HT1080 (cell line): Measurements from ENCODE around the gene NCAM1. TPM values are rescaled to one million over a fixed set of nuclear protein-coding genes. Genes with fewer than 3 reads are reported as not detected.

Experiments
- DNase-seq: peaks from one replicate; pipeline ENCODE4 v3.0.0-alpha.2; 2015; ENCODE audit warnings: low read depth
- total RNA-seq: library from RNA; depleted of rRNA; stranded (reverse); fragments of >200 nt; shearing (Covaris generic); gene quantifications from 2 replicates; pipeline ENCODE4 v1.2.3, GENCODE V29; 2014

The NCAM1 gene
- total RNA-seq, 1 experiment from 2014 or later, result 26.3 TPM

- DNase-seq, result no peak
These were observed 122.4 kb downstream of the NCAM1 start for GRCh38 chr11:113083571-113083970.

GRCh38 chr11:113084297-113084696, 123.1 kb downstream of the NCAM1 start:
- no peak for DNase-seq

GRCh38 chr11:113085446-113085845, 124.2 kb downstream of the NCAM1 start:
- no peak for DNase-seq

DNA sequence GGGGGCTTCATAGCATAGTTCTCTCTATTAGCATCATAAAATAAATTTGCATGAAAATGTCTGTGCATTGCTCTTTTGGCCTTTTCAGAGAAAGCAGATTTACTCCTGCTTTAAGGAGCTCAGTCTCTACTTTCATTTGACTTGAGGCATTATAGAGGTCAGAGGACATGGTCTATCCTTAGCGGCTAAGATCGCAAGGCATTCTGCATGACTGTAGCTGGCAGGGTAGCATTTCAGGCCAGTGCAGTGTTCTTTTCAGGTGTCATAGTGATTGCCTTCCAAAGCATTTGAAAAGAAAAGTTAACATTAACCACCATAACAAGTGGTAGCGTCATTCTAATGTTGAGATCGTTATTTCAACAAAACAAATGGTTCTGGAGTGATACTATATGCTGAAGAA, 126.5 kb downstream of the NCAM1 start:
- no peak for DNase-seq

- peak; percentile 60 for DNase-seq
These were observed 129.7 kb downstream of the NCAM1 start for GRCh38 chr11:113090716-113091480.

- peak; percentile 47 for DNase-seq
These were observed 130.2 kb downstream of the NCAM1 start for GRCh38 chr11:113091481-113091780.

DNA sequence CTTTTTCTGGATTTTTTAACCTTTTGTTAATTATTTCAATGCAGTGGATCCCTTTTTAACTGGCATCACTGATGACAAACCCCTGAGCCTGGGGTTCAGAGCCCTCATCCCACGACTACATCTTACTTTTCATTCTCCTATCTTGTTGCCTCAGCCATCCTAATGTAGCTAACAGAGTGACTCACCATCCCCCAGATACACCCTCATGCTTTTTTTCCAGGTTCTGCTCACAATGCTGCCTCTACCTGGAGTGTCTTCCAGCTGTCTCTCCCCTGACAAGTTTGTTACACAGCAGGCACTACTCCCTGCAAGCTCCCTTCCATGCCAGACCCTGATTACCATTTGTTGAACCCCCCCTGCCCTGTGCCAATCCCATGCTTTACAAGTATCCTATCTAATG, 135.4 kb downstream of the NCAM1 start:
- no peak for DNase-seq

DNA sequence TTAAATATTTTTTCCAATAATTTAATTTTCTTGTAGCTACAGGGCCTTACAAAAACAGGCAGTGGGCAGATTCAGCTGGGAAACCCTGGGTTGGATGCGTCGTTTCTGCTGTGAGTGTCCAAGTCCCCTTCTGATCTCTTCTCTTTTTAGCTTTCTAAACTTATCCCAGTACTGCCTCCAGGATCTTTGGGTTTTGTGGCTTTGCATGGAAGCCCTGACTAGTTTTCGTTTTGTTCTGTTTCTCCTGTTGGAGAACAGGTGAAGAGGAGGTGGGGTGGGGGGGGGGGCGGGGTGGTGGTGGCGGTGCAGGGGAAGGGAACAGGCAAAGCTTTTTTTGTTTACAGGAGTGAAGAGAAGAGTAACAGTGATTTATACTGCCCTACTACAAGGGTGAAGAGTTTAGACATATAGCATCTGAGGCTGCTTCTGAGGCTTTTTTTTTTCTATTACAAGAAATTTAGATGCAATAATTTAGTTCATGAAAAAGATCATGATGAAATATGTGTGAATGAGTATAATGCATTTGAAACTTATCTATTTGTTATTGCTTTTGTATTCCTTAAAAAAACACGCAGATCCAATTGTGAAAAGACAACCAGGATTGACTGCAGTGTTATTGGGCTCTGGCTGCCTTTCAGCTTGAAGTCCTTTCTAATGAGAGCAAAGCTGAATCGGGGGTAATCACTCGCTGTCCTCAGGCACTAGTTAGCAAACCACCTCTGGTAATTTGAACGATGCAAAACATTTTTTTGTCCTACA, 142.9 kb downstream of the NCAM1 start:
- DNase-seq, result no peak

DNA sequence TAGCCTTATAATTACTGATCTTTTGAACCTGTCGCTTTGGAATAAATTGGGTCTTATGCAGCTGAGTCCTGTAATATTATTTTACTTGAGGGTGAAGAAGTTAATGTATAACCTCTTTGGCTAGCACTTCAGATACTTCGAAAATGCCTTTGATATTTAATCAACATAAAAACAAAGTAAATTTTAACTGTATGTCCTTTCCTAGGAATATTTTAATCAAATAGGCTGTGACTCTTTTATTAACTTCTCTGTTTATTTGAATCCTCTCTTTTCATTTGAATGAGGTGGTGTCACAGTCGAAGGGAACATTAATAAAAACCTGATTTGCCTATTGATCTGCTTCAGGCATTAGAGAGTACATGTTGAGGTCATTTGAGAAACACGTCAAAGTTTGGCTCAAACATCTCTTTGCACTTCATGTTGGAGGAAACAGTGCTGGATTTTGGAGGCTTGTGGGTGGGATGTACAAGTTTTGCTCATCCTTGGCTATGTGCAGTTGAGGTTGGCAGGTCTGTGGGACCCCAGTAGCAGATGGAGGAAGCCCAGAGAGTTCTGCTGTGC, 143.6 kb downstream of the NCAM1 start:
- no peak for DNase-seq

DNA sequence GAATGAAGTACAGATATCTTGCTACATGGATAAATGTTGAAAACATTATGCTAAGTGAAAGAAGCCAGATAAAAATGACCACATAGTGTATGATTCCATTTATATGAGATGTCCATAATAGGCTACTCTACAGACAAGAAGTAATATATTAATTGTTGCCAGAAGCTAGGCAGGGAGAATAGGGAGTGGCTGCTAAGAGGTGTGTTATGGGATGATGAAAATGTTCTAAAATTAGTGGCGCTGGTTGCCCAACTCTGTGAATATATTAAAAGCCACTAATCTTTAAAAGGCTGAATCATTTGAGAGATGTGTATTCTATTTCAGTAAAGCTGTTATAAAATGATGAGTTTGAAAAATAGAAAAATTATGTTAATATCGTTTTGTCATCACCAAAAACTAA, 144.4 kb downstream of the NCAM1 start:
- no peak for DNase-seq

GRCh38 chr11:113106507-113106906, 145.3 kb downstream of the NCAM1 start:
- DNase-seq, result peak; percentile 93

- DNase-seq, result peak; percentile 41
These were observed 148.8 kb downstream of the NCAM1 start for GRCh38 chr11:113110046-113110445.

GRCh38 chr11:113111156-113111555, 149.9 kb downstream of the NCAM1 start:
- no peak for DNase-seq

DNA sequence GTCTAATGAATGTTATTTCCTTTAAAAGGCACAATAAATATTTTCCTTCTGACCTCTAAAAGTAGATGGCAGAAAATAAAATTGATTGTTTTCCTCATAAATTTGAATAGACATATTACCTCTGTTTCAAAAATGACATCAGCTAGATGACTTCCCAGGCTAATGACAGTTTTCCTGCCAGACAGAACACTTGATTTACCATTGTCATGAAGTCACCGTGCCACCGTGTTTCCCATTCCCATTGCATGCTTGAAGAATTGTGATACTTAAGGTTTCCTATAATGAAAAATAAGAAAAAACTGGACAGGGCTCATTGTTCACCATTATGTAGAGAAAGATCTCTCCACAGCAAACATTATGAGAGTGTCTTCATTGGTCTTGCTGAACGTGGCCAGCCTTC, 151.1 kb downstream of the NCAM1 start:
- no peak for DNase-seq

DNA sequence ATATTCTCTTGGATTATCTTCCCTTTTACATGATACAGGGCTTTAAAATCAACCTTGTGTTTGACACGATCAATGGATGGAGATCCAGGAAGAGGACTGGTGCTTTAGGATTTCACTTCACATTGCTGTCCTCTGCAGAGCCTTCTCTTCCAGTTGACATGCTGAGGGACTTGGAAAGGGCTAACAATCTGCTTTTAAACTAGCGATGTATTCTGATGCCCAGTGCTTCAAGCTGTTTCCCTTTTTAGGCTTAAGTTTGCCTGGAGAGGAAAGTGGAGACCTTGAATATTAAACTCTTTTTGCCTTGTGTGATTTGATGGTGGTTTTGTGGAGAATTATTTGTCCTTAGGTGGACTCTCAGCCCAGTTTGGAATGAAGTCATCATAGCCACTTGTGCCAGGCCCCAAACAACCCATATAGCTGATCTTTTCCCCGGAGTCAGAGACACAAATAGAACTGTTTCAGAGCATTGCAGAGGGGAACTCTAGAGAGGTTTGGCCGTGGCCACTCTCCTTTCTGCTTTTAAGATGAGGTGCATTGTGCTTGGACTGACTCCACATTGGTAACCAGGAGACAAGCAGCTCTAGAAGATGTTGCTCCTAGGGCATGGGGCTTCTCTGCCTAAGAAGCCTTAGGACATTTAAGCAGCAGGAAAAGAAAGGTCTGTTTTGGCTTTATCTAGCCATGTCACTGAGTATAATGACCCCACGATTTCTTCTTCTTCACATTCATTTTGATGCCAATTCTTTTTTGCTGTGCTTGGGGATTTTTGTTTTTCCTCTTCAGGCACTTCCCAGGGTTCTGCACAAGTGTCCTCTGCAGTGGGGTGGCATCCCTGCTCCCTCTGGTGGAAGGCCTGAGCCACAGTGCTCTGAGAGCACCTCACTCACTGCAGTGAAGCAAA, 152.8 kb downstream of the NCAM1 start:
- DNase-seq, result peak; percentile 63

- DNase-seq, result no peak
These were observed 153.4 kb downstream of the NCAM1 start for GRCh38 chr11:113114705-113115027.

DNA sequence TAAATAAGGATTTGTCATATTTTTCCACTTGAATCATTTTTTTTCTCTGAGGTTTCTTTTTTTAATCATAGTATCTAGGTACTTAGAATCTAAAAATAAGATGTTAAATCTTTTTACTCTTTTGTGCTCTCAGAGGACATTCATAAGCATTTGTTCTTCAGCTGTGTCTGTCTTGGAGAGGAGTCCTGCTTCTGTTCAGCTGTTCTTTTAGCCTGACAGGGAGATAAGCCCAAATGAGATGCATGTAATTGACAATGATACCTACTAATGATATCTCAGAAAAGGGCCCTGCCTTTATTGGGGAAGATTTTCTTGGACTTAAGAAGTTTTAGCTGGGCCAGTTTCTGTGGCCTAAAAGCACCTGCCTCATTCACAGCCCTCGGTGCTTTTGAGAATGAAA, 156.9 kb downstream of the NCAM1 start:
- no peak for DNase-seq

GRCh38 chr11:113119074-113119473, 157.9 kb downstream of the NCAM1 start:
- peak; percentile 74 for DNase-seq

DNA sequence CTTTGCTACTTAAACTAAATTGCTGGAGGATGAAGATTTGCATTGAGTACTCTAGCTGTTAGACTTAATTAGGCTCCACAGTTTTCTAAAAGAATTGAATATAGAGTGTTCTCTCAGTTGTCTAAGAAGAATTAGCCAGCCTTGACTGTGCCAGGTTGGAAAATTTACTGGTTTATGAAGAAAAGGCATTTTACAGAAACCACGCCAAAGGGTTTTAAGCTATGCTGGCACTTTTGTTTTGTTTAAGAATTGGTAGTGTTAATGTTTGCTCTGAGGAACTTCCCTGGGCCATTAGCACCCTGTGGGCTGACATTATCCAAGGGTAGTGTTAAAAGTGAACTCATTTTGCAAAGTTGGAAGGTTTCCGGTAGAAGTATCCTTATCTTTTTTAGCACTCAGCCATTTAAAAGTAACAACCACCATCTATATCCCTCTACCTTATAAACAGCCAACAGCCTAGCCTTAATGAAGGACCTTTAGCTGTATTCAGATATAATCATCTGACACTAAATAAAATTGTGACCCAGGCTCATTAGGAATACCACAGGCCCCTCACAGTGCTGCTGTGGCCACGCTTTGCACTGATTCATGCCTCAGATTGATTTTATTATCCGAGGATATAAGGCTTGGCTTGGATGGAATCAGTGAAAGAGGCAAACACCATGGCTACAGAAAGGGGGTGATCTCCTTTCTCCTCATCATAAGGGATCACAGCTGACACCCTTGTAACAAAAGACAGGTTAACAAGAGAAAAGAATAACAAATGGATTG, 158.9 kb downstream of the NCAM1 start:
- DNase-seq, result no peak

GRCh38 chr11:113121746-113122145, 160.5 kb downstream of the NCAM1 start:
- no peak for DNase-seq

DNA sequence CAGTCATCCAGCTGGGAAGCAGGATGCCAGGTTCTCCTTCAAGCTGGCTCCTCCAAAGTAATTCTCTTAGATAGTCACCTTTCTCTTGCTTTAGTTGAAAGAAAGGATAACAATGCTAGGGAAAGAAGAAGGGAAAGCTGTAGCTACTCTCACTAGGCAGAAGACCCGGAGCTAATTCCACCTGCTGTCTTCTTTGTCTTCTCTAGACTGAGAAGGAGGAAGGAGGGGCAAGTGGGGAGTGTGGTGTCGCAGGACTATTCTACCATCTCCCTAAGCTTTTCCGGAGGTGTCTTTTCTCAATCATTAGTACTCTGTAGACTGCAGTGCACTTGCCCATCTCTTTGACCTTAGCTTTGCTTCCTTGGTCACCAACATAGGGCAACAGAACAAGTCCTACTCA, 162.8 kb downstream of the NCAM1 start:
- no peak for DNase-seq
